T47D (cell line): ENCODE measurements around the gene DAZAP1.

Experiments used
- DNase-seq, 2 experiments: peaks; one replicate each; pipeline versions ENCODE4 v3.0.0 to v3.0.0-alpha.2; 2011 to 2012; ENCODE audit warnings: low read depth in 1 of 2, low spot score in 1 of 2
- JUND ChIP-seq: IDR thresholded peaks from 2 replicates; pipeline ENCODE4 v1.6.1; 2012; ENCODE audit warnings: low read depth
- in situ Hi-C: cut with HindIII; loops from 2 replicates; pipeline ENCODE4 v1.10.0; 2016; ENCODE audit warnings: low sequenced_read_pairs, low pct_unique_long_range_greater_than_20kb

DAZAP1 gene

GRCh38 chr19:1390890-1391423 lies 16.4 kb upstream of the DAZAP1 start:
- no peak for DNase-seq
- in situ Hi-C loops: no loop called here
- TF ChIP-seq JUND: no peak

- in situ Hi-C loops: no loop called here
- no peak for DNase-seq
These were observed 15.0 kb upstream of the DAZAP1 start for GRCh38 chr19:1392407-1392806.

DNA sequence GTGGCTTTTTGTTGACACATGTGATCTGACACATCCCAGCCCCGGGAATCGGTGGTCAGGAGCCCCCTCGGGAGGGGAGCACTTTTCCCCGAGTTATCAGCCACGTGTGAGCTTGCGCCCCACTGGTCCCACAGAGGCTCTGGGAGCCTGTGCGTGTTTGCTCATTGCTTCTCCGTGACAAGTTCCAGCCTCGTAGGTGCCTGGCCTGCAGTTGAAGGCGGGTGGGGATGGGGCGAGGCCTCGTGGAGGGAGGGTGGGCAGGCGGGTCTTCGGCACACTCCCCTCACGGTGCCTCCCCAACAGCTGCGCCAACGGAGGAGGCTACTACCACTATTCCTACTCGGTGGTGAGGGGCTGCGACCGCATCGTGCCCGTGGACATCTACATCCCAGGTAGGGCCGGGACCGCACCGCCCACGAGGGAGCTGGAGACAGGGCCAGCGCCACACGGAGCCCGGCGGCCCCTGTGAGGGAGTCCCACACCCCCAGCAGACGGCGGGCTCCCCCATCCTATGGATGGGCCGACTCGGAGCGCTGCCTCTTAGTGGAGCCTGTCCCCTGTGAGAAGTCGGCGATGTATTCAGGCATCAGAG lies 14.4 kb upstream of the DAZAP1 start:
- TF ChIP-seq JUND: no peak
- in situ Hi-C loops: no loop called here
- DNase-seq: no peak

More at GRCh38 chr19:1392407-1392806, 15.0 kb upstream of the DAZAP1 start:
- no peak for TF ChIP-seq JUND

GRCh38 chr19:1393841-1394240 lies 13.5 kb upstream of the DAZAP1 start:
- no peak for TF ChIP-seq JUND
- in situ Hi-C loops: no loop called here
- DNase-seq: no peak

DNA sequence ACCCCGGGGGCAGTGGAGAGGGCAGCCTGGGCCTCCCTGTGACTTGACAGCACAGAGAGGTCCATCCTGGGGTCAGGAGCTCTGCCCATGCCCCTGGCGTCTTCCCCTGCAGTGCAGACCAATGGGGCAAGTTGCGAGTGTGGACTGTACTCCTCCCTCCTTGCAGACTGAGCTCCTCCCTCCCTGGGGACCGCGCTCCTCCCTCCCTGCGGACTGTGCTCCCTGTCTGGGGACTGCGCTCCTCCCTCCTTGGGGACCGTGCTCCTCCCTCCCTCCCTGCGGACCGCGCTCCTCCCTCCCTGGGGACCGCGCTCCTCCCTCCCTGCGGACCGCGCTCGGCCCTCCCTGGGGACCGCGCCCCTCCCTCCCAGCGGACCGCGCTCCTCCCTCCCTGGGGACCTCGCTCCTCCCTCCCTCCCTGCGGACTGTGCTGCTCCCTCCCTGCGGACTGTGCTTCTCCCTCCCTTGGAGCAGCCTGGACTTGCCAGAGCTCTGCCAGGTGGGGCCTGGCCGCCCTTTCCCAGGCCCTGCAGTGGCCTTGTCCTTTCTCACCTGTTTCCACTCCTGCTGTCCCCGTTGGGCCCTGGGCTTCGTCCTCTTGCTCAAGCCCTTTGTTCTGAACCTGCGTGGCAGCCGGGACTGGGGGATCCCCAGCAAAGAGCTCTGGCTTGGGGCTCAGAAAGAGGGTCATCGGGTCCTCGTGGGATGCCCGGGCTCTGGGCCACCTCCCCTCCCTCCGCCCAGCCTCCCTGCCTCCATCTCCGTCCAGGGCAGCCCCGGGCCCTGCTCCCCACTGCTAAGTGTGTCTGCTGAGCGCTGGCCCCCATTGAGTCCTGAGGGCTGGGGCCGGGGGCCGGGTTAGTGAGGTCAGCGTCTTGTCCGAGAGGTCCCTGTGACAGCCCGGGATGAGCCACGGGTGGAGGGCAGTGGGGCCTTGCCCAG lies 12.9 kb upstream of the DAZAP1 start:
- DNase-seq: no peak
- no peak for TF ChIP-seq JUND
- in situ Hi-C loops: no loop called here

DNA sequence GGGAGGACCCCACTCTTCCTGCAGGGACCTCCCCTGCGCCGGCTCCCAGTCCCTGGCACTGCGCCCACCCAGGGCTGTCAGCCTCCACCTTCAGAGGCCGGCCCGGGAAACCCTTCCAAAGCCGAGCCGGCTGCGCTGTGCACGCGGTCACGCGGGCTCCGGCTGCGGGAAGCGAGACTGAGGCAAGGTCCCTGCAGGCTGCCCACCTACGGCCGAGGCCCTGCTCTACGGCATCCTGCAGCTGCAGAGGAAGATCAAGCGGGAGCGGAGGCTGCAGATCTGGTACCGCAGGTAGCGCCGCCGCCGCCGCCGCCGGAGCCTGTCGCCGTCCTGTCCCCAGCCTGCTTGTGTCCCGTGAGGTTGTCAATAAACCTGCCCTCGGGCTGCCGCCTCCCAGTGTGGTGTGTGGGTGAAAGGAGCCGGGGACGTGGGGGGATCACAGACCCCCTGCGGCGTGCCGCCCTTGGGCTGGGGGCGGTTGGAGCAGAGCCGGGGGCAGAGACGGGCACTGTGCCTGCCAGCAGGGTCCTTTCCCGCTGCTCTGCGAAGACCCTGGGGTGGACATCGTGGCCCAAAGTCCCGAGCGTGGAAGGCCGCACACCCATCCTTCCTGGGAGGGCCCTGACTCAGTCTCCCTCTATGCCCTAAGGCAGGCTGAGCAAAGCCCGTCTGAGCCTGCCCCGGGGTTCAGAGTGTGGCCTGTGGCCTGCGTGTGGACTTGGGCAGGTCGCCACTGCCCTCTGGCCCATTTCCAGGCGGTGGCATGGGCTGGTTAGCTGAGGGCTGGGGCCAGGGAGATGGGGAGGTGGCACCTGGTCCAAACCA lies 12.0 kb upstream of the DAZAP1 start:
- in situ Hi-C loops: no loop called here
- TF ChIP-seq JUND: no peak

DNA sequence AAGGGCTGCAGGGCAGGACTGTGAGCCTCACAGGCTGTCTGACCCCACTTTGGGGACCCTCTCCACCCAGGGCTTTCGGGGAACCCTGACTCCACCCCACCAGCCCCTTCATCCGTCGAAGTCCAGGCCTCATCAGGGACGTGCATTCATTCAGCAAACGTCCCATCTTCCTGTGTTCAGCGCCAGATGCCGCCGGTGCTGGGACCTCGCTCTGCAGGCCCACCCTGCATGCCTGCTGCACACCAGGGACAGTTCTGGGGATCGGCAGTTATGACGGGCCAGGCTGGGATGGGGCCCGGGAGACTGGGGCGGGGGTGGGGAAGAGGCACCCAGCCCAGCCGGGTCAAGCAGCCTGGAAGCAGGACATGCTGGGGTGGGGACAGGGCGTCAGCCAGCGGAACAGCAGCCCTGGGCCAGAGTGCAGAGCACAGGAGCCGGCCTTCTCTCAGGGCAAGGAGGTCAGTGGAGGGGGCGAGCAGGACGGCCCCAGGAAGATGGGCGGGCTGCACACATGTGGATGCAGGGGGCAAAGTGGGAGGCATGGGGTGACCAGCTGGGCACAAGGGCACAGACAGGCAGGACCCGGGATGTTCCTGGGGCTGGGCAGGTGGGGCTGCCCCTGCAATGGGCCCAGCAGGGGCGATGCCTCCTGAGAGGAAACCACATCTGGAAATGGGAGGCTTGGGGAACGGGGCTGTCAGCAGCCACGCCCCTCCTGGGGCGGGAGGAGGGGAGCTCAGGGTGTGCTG lies 11.2 kb upstream of the DAZAP1 start:
- in situ Hi-C loops: no loop called here
- TF ChIP-seq JUND: no peak
- DNase-seq: no peak

More for the DNA sequence above, 12.0 kb upstream of the DAZAP1 start:
- DNase-seq: peak in 1 of 2 experiments; percentile 45

- no peak for TF ChIP-seq JUND
These were observed 10.4 kb upstream of the DAZAP1 start for GRCh38 chr19:1396768-1397679.

GRCh38 chr19:1397838-1398237 lies 9.5 kb upstream of the DAZAP1 start:
- in situ Hi-C loops: no loop called here
- TF ChIP-seq JUND: no peak
- no peak for DNase-seq

More at GRCh38 chr19:1396768-1397679, 10.4 kb upstream of the DAZAP1 start:
- no peak for DNase-seq
- in situ Hi-C loops: no loop called here

- in situ Hi-C loops: no loop called here
- no peak for DNase-seq
- no peak for TF ChIP-seq JUND
These were observed 8.3 kb upstream of the DAZAP1 start for GRCh38 chr19:1399079-1399478.

- DNase-seq: no peak
- TF ChIP-seq JUND: no peak
- in situ Hi-C loops: no loop called here
These were observed 7.6 kb upstream of the DAZAP1 start for GRCh38 chr19:1399745-1400144.
